ENCODE results near the gene PIN1. TPM values are rescaled to one million over a fixed set of nuclear protein-coding genes. Genes with fewer than 3 reads are reported as not detected.

The PIN1 gene
- polyA plus RNA-seq, 3 donors = 67.4 to 79.8 (median 68.3) TPM

DNA sequence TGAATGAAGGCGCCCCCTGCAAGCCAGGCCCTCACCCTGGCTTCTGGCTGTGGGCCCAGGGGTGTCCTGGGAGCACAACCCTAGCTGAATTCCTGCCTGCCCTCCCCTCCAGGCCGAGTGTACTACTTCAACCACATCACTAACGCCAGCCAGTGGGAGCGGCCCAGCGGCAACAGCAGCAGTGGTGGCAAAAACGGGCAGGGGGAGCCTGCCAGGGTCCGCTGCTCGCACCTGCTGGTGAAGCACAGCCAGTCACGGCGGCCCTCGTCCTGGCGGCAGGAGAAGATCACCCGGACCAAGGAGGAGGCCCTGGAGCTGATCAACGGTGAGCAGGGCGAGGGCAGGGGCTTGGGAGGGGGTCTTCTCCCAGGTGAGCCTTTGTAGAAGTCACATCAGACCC is 3.2 kb downstream of the PIN1 start:
- TF ChIP-seq, protein P1, sequence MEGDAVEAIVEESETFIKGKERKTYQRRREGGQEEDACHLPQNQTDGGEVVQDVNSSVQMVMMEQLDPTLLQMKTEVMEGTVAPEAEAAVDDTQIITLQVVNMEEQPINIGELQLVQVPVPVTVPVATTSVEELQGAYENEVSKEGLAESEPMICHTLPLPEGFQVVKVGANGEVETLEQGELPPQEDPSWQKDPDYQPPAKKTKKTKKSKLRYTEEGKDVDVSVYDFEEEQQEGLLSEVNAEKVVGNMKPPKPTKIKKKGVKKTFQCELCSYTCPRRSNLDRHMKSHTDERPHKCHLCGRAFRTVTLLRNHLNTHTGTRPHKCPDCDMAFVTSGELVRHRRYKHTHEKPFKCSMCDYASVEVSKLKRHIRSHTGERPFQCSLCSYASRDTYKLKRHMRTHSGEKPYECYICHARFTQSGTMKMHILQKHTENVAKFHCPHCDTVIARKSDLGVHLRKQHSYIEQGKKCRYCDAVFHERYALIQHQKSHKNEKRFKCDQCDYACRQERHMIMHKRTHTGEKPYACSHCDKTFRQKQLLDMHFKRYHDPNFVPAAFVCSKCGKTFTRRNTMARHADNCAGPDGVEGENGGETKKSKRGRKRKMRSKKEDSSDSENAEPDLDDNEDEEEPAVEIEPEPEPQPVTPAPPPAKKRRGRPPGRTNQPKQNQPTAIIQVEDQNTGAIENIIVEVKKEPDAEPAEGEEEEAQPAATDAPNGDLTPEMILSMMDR (IDR thresholded peaks at IDR 0.05) = no peak
- peaks cover 11 to 14% of the 10 kb centered on the region in 2 donors for H3K4me1 ChIP-seq (ENCODE audit: control insufficient read depth in 1 of 2, insufficient read depth in 2 of 2, low read length in 2 of 2)
- peaks cover 0 to 3% (median 0%) of the 10 kb centered on the region in 3 donors for H3K27me3 Mint-ChIP-seq (ENCODE audit: low read depth in 3 of 3)
- H3K79me2 ChIP-seq (ENCODE audit: insufficient read depth, low read length) = peaks cover 46% of the 10 kb centered on the region
- H3K4me3 Mint-ChIP-seq = no peak overlapping the region
- H4K20me1 ChIP-seq (ENCODE audit: insufficient read depth, low read length) = no peaks in the 10 kb centered on the region
- intact Hi-C loops (cut with micrococcal nuclease) = no loop called here
- H3K36me3 ChIP-seq (replicated peaks in 1 of 2; ENCODE audit: control insufficient read depth in 1 of 2, insufficient read depth in 2 of 2, low read length in 2 of 2) = peaks cover 53 to 55% of the 10 kb centered on the region in 2 donors
- H3K27ac Mint-ChIP-seq = no peak overlapping the region
- H3K9me3 Mint-ChIP-seq = peaks cover 12 to 20% (median 17%) of the 10 kb centered on the region in 7 donors
- H3K4me1 Mint-ChIP-seq = peaks cover 12% of the 10 kb centered on the region
- H3K4me2 ChIP-seq (replicated peaks; ENCODE audit: extremely low read depth, low read length, poor library complexity, severe bottlenecking) = no peak overlapping the region
- no peak for DNase-seq
- H2AFZ ChIP-seq (ENCODE audit: insufficient read depth, low read depth, low read length, poor library complexity, severe bottlenecking) = no peak overlapping the region
- WGBS (ENCODE audit: insufficient coverage) = 93% methylated on average over 10 of the region's 15 CpGs
- H3K36me3 Mint-ChIP-seq = peaks cover 47 to 57% of the 10 kb centered on the region in 2 donors
- H3K4me3 ChIP-seq (replicated peaks in 1 of 3; ENCODE audit: low read depth in 2 of 3, low read length in 3 of 3) = no peak overlapping the region
- no peak overlapping the region for H3K27ac ChIP-seq (ENCODE audit: low read depth in 1 of 2, low read length in 2 of 2)
- no peaks in the 10 kb centered on the region for H3K27me3 ChIP-seq (ENCODE audit: control insufficient read depth in 2 of 2, insufficient read depth in 2 of 2, low read length in 2 of 2)
- no peak overlapping the region for H3K9ac ChIP-seq (ENCODE audit: insufficient read depth, low read length, poor library complexity, severe bottlenecking)
- H3K9me3 ChIP-seq (replicated peaks in 1 of 2; ENCODE audit: control insufficient read depth in 1 of 2, insufficient read depth in 1 of 2, low read length in 2 of 2) = peaks cover 17 to 21% of the 10 kb centered on the region in 2 donors

GRCh38 chr19:9839415-9839814 is 4.3 kb downstream of the PIN1 start:
- Mint-ChIP-seq H3K4me1 (peaks cover 12% of the 10 kb centered on the region), H3K27ac (no peak overlapping the region), H3K27me3 (ENCODE audit: low read depth in 3 of 3) (peaks cover 0 to 3% (median 0%) of the 10 kb centered on the region in 3 donors), H3K9me3 (peaks cover 21 to 28% (median 23%) of the 10 kb centered on the region in 7 donors), H3K4me3 (no peak overlapping the region), H3K36me3 (peaks cover 58 to 68% of the 10 kb centered on the region in 2 donors)
- Histone ChIP-seq H3K4me1 (ENCODE audit: control insufficient read depth in 1 of 2, insufficient read depth in 2 of 2, low read length in 2 of 2) (peaks cover 11 to 14% of the 10 kb centered on the region in 2 donors), H3K27me3 (ENCODE audit: control insufficient read depth in 2 of 2, insufficient read depth in 2 of 2, low read length in 2 of 2) (no peaks in the 10 kb centered on the region), H4K20me1 (ENCODE audit: insufficient read depth, low read length) (peaks cover 1% of the 10 kb centered on the region), H3K27ac (ENCODE audit: low read depth in 1 of 2, low read length in 2 of 2) (no peak overlapping the region), H2AFZ (ENCODE audit: insufficient read depth, low read depth, low read length, poor library complexity, severe bottlenecking) (no peak overlapping the region), H3K79me2 (ENCODE audit: insufficient read depth, low read length) (peaks cover 46% of the 10 kb centered on the region), H3K9me3 (replicated peaks in 1 of 2; ENCODE audit: control insufficient read depth in 1 of 2, insufficient read depth in 1 of 2, low read length in 2 of 2) (peaks cover 25 to 30% of the 10 kb centered on the region in 2 donors), H3K4me3 (replicated peaks in 1 of 3; ENCODE audit: low read depth in 2 of 3, low read length in 3 of 3) (no peak overlapping the region), H3K4me2 (replicated peaks; ENCODE audit: extremely low read depth, low read length, poor library complexity, severe bottlenecking) (no peak overlapping the region), H3K9ac (ENCODE audit: insufficient read depth, low read length, poor library complexity, severe bottlenecking) (no peak overlapping the region), H3K36me3 (replicated peaks in 1 of 2; ENCODE audit: control insufficient read depth in 1 of 2, insufficient read depth in 2 of 2, low read length in 2 of 2) (peaks cover 64 to 66% of the 10 kb centered on the region in 2 donors)
- 100% methylated on average over 1 of the region's 1 CpG for WGBS (ENCODE audit: insufficient coverage)
- no peak for DNase-seq
- intact Hi-C loops (cut with micrococcal nuclease) = no loop called here
- TF ChIP-seq, protein P1 (IDR thresholded peaks at IDR 0.05) = no peak

Measured in CD14-positive monocyte (primary cell).